ENCODE measurements around the gene MIA. TPM values are rescaled to one million over a fixed set of nuclear protein-coding genes. Genes with fewer than 3 reads are reported as not detected.

MIA gene
- total RNA-seq, 1 experiment from 2014 or later = not detected

DNA sequence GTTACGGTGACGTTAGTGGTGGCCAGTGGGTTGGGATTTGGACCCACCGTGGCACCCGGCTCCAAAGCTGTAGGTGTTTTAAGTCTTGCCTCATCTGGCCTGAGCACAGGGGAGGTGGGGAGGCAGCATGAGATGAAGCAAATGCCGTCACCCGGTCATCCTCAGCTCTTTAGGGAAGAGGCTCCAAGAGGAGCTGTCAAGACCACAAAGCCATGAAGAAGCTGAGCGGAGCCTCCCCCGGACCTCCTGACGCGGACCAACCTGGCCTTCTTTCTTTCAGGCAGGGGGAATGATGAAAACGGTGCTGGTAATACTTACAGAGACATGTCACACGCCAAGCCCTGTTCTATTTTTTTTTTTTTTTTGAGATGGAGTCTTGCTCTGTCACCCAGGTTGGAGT, 32.4 kb upstream of the MIA start:
- no peaks in the 10 kb centered on the region for H3K9me3 Mint-ChIP-seq
- Histone ChIP-seq H3K4ac (ENCODE audit: low read depth, low read length) (no peak overlapping the region), H3K27me3 (ENCODE audit: insufficient read depth, low read length) (no peaks in the 10 kb centered on the region), H3K27ac (ENCODE audit: insufficient read length, low read depth, low read length) (no peak overlapping the region), H2BK12ac (ENCODE audit: insufficient read length, low read depth, low read length) (no peak overlapping the region), H3K23ac (ENCODE audit: insufficient read length, low read depth, low read length) (no peak overlapping the region), H3K9ac (ENCODE audit: extremely low read depth, insufficient read length, low read length) (no peak overlapping the region), H2BK120ac (ENCODE audit: low read depth, low read length, poor library complexity, severe bottlenecking) (no peak overlapping the region), H3K56ac (ENCODE audit: insufficient read length, low read depth, low read length) (no peak overlapping the region), H2AK5ac (ENCODE audit: insufficient read length, low read length) (no peak overlapping the region), H3K79me2 (ENCODE audit: insufficient read depth, low read length) (no peaks in the 10 kb centered on the region), H3K4me2 (ENCODE audit: insufficient read depth, insufficient read length, low read length) (no peak overlapping the region), H2BK5ac (ENCODE audit: insufficient read length, low read length) (no peak overlapping the region), H3K4me1 (ENCODE audit: insufficient read depth, low read length) (0 out of 2 replicates have a peak, but pooled peaks cover 4% of the 10 kb centered on the region), H4K91ac (ENCODE audit: insufficient read length, low read depth, low read length) (no peak overlapping the region), H2AFZ (ENCODE audit: low read length) (no peak overlapping the region), H4K20me1 (ENCODE audit: control insufficient read depth, insufficient read depth, insufficient read length) (no peaks in the 10 kb centered on the region), H3K18ac (ENCODE audit: insufficient read length, low read depth, low read length) (no peak overlapping the region), H4K8ac (replicated peaks; ENCODE audit: insufficient read length, low read depth, low read length) (no peak overlapping the region), H3K9me3 (ENCODE audit: control insufficient read depth, low read depth, low read length) (no peaks in the 10 kb centered on the region), H2BK20ac (ENCODE audit: low read depth, low read length, poor library complexity, severe bottlenecking) (no peak overlapping the region), H4K5ac (ENCODE audit: insufficient read length, low read depth, low read length) (no peak overlapping the region), H2BK15ac (ENCODE audit: low read depth, low read length) (no peak overlapping the region), H3K23me2 (ENCODE audit: insufficient read length, low read depth, low read length, poor library complexity, severe bottlenecking) (no peaks in the 10 kb centered on the region), H3K79me1 (ENCODE audit: insufficient read depth, low read depth, low read length, poor library complexity, severe bottlenecking) (no peaks in the 10 kb centered on the region), H3T11ph (ENCODE audit: low read length) (no peak overlapping the region), H3K14ac (ENCODE audit: insufficient read depth, low read length) (no peak overlapping the region)
- H3K27me3 Mint-ChIP-seq (ENCODE audit: low read depth) = no peaks in the 10 kb centered on the region
- DNase-seq = no peak
- H3K27ac Mint-ChIP-seq = no peak overlapping the region
- TF ChIP-seq, protein P1, sequence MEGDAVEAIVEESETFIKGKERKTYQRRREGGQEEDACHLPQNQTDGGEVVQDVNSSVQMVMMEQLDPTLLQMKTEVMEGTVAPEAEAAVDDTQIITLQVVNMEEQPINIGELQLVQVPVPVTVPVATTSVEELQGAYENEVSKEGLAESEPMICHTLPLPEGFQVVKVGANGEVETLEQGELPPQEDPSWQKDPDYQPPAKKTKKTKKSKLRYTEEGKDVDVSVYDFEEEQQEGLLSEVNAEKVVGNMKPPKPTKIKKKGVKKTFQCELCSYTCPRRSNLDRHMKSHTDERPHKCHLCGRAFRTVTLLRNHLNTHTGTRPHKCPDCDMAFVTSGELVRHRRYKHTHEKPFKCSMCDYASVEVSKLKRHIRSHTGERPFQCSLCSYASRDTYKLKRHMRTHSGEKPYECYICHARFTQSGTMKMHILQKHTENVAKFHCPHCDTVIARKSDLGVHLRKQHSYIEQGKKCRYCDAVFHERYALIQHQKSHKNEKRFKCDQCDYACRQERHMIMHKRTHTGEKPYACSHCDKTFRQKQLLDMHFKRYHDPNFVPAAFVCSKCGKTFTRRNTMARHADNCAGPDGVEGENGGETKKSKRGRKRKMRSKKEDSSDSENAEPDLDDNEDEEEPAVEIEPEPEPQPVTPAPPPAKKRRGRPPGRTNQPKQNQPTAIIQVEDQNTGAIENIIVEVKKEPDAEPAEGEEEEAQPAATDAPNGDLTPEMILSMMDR (conservative IDR thresholded peaks at IDR 0.05) = no peak
- H3K4me3 Mint-ChIP-seq = no peak overlapping the region
- H3K4me1 Mint-ChIP-seq = peaks cover 11 to 15% of the 10 kb centered on the region in 2 experiments
- H3K36me3 Mint-ChIP-seq (ENCODE audit: insufficient read depth in 1 of 3, low read depth in 3 of 3) = peaks cover 3 to 16% (median 12%) of the 10 kb centered on the region in 3 experiments; a peak in 4 of 7 replicates
- WGBS (ENCODE audit: extremely low coverage, insufficient read length, low lambda C conversion rate) = no CpG with 5 or more reads among the region's 12 CpGs
